ENCODE results near the gene HNRNPCL4.
"Not testable (repeated sequence)": the region's sequence is repeated elsewhere in the genome, so short reads cannot be mapped to it uniquely, and the experiment has no call there.

The HNRNPCL4 gene

GRCh38 chr1:13165531-13165930, at the start of gene HNRNPCL4:
HNRNPCL4 (minus strand) TSS chr1:13165631; CDS start chr1:13165467, 164 bp downstream.
- not testable (repeated sequence) for DNase-seq

- DNase-seq = not testable (repeated sequence)
Measured at GRCh38 chr1:13208712-13209111, 43.3 kb upstream of the HNRNPCL4 start.

GRCh38 chr1:13201309-13201708, 35.9 kb upstream of the HNRNPCL4 start, which contains the start of gene PRAMEF13:
PRAMEF13 (minus strand) TSS chr1:13201409; CDS start chr1:13199589, 1,820 bp downstream.
- not testable (repeated sequence) for DNase-seq

GRCh38 chr1:13171548-13171947, 6.1 kb upstream of the HNRNPCL4 start, which contains the start of gene PRAMEF9:
PRAMEF9 (plus strand) TSS chr1:13171848; CDS start chr1:13175281, 3,433 bp downstream.
- not testable (repeated sequence) for DNase-seq

- not testable (repeated sequence) for DNase-seq
Measured at GRCh38 chr1:13155909-13156308, 9.5 kb downstream of the HNRNPCL4 start, which contains the start of gene PRAMEF26. PRAMEF26 (minus strand) TSS chr1:13156009; CDS start chr1:13153095, 2,914 bp downstream.

GRCh38 chr1:13116754-13117153, 48.7 kb downstream of the HNRNPCL4 start, which contains the start of gene HNRNPCL2:
HNRNPCL2 (minus strand) TSS chr1:13116854; CDS start chr1:13116400, 454 bp downstream.
- DNase-seq = not testable (repeated sequence)

All from CD4-positive, alpha-beta T cell treated with Interleukin-6 for 4 hours (primary cell).